Lower leg skin (tissue), 4 donors: ENCODE results near the gene MRPL55. TPM values are rescaled to one million over a fixed set of nuclear protein-coding genes. Genes with fewer than 3 reads are reported as not detected.

Source experiments
- DNase-seq, 2 donors: peaks; one replicate each; pipeline ENCODE4 v3.0.0-alpha.2; 2019; ENCODE audit warnings: low spot score in 2 of 2
- H3K4me3 ChIP-seq: fragments of 200-600 bp; sonication (generic); 2 replicates; pipeline ENCODE4 v1.5.1; 2017; ENCODE audit warnings: mild to moderate bottlenecking, low read depth; ENCODE audit not compliant: poor library complexity, severe bottlenecking
- CTCF ChIP-seq, 3 donors: fragments of 450-650 bp; IDR thresholded peaks; one replicate each; pipeline ENCODE4 v1.5.1; 2016; ENCODE audit warnings: antibody characterized with exemption in 3 of 3, mild to moderate bottlenecking in 3 of 3, moderate library complexity in 2 of 3
- POLR2A ChIP-seq, 2 donors: fragments of 450-650 bp; IDR thresholded peaks; one replicate each; pipeline ENCODE4 v1.6.1; 2016 to 2017; ENCODE audit warnings: antibody characterized with exemption in 2 of 2, mild to moderate bottlenecking in 1 of 2, moderate library complexity in 1 of 2
- WGBS, 2 donors: methylation state at CpG; one replicate each; pipeline ENCODE4 v1.1.5; 2018; 5-methylcytosine and 5-hydroxymethylcytosine counted together
- intact Hi-C: fragments of 100-400 bp; cut with DNase I; formaldehyde crosslinking; loops from one replicate; pipeline ENCODE4 v1.15.0; 2023; ENCODE audit warnings: low total_unique reads
- total RNA-seq, 4 donors: library from RNA; depleted of rRNA; stranded (reverse); fragments of >200 nt; gene quantifications; one replicate each; pipeline ENCODE4 v1.1.0, GENCODE V29; 2016

MRPL55 gene
- total RNA-seq, 4 donors from 2014 or later = 59.1 to 100 (median 82.2) TPM

- intact Hi-C loops = no loop called here
- no peak for TF ChIP-seq POLR2A (IDR thresholded peaks at IDR 0.05)
- no peak for TF ChIP-seq CTCF (IDR thresholded peaks at IDR 0.05)
- WGBS, 2 donors = 74 to 89% methylated on average over 2 to 8 of the region's 8 CpGs
- DNase-seq = peak in 1 of 2 donors; percentile 82
- H3K4me3 ChIP-seq = no peak overlapping the region
Observed at GRCh38 chr1:228144993-228145343, 35.9 kb upstream of the MRPL55 start.

- WGBS, 2 donors = 62 to 71% methylated on average over 12 to 16 of the region's 16 CpGs
- no peak for DNase-seq
Observed at GRCh38 chr1:228144193-228144992, 35.3 kb upstream of the MRPL55 start.

GRCh38 chr1:228143480-228144192 is 34.5 kb upstream of the MRPL55 start:
- WGBS, 2 donors = 63 to 66% methylated on average over 12 of the region's 12 CpGs

More at GRCh38 chr1:228144193-228144992, 35.3 kb upstream of the MRPL55 start:
- no peak for TF ChIP-seq CTCF (IDR thresholded peaks at IDR 0.05)
- TF ChIP-seq POLR2A (IDR thresholded peaks at IDR 0.05) = no peak
- intact Hi-C loops = no loop called here
- no peak overlapping the region for H3K4me3 ChIP-seq

GRCh38 chr1:228142701-228143136 is 33.6 kb upstream of the MRPL55 start:
- intact Hi-C loops = no loop called here
- 42 to 47% methylated on average over 10 of the region's 11 CpGs for WGBS, 2 donors
- H3K4me3 ChIP-seq = no peak overlapping the region
- DNase-seq = peak in 1 of 2 donors; percentile 86
- TF ChIP-seq CTCF (IDR thresholded peaks at IDR 0.05) (no peak), POLR2A (IDR thresholded peaks at IDR 0.05) (no peak)

More at GRCh38 chr1:228143480-228144192, 34.5 kb upstream of the MRPL55 start:
- intact Hi-C loops = no loop called here
- TF ChIP-seq POLR2A (IDR thresholded peaks at IDR 0.05) (no peak), CTCF (IDR thresholded peaks at IDR 0.05) (peak in 1 of 3 donors; percentile 13)
- no peak overlapping the region for H3K4me3 ChIP-seq
- no peak for DNase-seq

GRCh38 chr1:228142155-228142691 is 33.1 kb upstream of the MRPL55 start:
- TF ChIP-seq POLR2A (IDR thresholded peaks at IDR 0.05) (no peak), CTCF (IDR thresholded peaks at IDR 0.05) (no peak)
- intact Hi-C loops = no loop called here
- 41 to 51% methylated on average over 15 to 16 of the region's 16 CpGs for WGBS, 2 donors
- H3K4me3 ChIP-seq = no peak overlapping the region
- peak; percentile 35 to 85 for DNase-seq
